HEK293T (cell line): ENCODE measurements around the gene IL1R1.

Experiments
- CTBP1 ChIP-seq: fragments of 450-650 bp; IDR thresholded peaks from 2 replicates; pipeline ENCODE4 v1.6.1; 2016; ENCODE audit warnings: borderline replicate concordance
- FOXM1 ChIP-seq: fragments of 450-650 bp; IDR thresholded peaks from 2 replicates; pipeline ENCODE4 v1.6.1; 2017; ENCODE audit warnings: mild to moderate bottlenecking, borderline replicate concordance

DNA sequence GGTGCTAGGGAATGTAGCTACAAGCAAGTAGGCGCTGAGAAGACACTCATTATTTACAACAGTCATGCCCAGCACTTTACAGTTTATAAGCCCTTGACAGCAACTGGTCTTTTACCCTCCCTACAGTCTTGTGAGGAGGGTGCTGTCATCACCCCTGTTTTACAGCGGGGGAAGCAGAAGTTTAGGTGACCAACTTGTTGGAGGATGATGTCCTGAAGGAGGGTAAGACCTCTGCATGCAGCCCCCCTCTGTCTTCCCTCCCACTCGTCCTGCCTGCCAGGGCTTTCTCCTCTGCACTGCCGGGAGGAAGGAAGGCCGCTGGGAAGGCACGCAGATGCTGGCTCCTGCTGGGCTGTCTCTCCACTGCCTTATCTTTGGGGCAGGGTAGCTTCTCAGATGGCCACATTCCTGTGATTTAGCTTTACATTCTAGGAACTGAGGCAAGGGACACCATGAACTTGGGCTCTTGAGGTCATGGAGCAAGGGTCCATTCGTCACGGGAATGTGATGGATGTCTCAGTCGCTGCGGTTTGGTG, 972 bp downstream of the IL1R1 start:
- no peak for TF ChIP-seq FOXM1
- no peak for TF ChIP-seq CTBP1
